Subcutaneous adipose tissue (tissue), 4 donors: Measurements from ENCODE around the gene KRTAP12-4. TPM values are rescaled to one million over a fixed set of nuclear protein-coding genes. Genes with fewer than 3 reads are reported as not detected.

Source experiments
- CTCF ChIP-seq: fragments of 450-650 bp; IDR thresholded peaks from one replicate; pipeline ENCODE4 v1.5.1; 2016; ENCODE audit warnings: low read depth, mild to moderate bottlenecking, control low read depth, antibody characterized with exemption, moderate library complexity
- total RNA-seq, 4 donors: library from RNA; depleted of rRNA; stranded (reverse); fragments of >200 nt; gene quantifications; one replicate each; pipeline ENCODE4 v1.1.0, GENCODE V29; 2016

Gene KRTAP12-4
- total RNA-seq, 4 donors from 2014 or later = not detected

- no peak for TF ChIP-seq CTCF
Measured at GRCh38 chr21:44684483-44684882, 30.0 kb upstream of the KRTAP12-4 start.

DNA sequence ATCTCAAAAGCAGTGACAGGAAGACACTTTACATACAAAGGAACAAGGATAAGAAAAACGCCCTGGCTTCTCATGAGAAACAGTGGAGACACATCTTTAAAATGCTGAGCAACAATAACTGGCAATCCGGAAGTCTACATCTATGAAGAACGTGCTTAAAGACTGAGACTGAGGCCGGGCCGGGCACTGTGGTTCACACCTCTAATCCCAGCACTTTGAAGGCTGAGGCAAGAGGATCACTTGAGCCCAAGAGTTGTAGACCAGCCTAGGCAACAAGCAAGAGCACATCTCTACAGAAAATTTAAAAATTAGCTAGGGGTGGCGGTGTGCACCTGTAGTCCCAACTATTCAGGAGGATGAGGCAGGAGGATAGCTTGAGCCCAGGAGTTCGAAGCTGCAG, 29.6 kb upstream of the KRTAP12-4 start:
- TF ChIP-seq CTCF = no peak

GRCh38 chr21:44682580-44683151, 28.2 kb upstream of the KRTAP12-4 start:
- no peak for TF ChIP-seq CTCF

- TF ChIP-seq CTCF = no peak
Measured at GRCh38 chr21:44681861-44682579, 27.6 kb upstream of the KRTAP12-4 start, which contains the start of gene KRTAP12-1. Gene KRTAP12-1 (minus strand): TSS chr21:44682163. CDS start chr21:44682123, 40 bp downstream.

GRCh38 chr21:44681152-44681551, 26.7 kb upstream of the KRTAP12-4 start:
- no peak for TF ChIP-seq CTCF

DNA sequence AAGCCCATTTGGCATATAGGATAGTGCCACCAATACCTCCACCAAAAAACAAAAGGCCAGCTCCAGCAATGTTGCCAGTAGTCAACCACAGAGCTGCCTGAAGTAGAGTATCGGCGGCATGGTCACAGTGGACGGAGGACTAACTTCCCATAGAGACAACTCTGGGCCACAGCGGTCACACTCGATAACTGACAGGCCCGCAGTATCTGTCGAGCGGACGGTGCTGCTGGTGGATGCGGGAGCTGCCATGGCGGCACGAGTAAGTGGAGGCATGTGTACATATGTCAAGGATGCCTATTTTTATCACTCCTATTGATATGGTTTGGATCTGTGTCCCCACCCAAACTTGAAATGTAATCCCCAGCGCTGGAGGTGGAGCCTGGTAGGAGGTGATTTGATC, 23.4 kb upstream of the KRTAP12-4 start:
- TF ChIP-seq CTCF = no peak

GRCh38 chr21:44671911-44672310, 17.5 kb upstream of the KRTAP12-4 start:
- no peak for TF ChIP-seq CTCF
